SK-MEL-5 (cell line): ENCODE results near the gene FN1. TPM values are rescaled to one million over a fixed set of nuclear protein-coding genes. Genes with fewer than 3 reads are reported as not detected.

Experiments
- total RNA-seq: library from RNA; depleted of rRNA; stranded (reverse); fragments of >200 nt; shearing (Covaris generic); gene quantifications from 2 replicates; pipeline ENCODE4 v1.2.3, GENCODE V29; 2014; rRNA removed

Gene FN1
- total RNA-seq, 1 experiment from 2014 or later: 424 TPM

Other genes starting within 250 kb of the FN1 start
- 45.8 and 51.8 TPM in 2 replicates for gene ATIC, start 124.0 kb downstream of the FN1 start, total RNA-seq